Measurements from ENCODE around the gene TRMU.

GRCh38 chr22:46381731-46382130, 46.2 kb downstream of the TRMU start:
- TF ChIP-seq CTCF (optimal IDR thresholded peaks at IDR 0.05 in 1 of 3, IDR thresholded peaks at IDR 0.05 in 1 of 3, conservative IDR thresholded peaks at IDR 0.05 in 1 of 3; ENCODE audit: extremely low read depth in 1 of 3, insufficient read depth in 2 of 3, low read length in 3 of 3) (no peak), EZH2 (IDR thresholded peaks at IDR 0.05; ENCODE audit: low read length) (no peak)

Data from keratinocyte (primary cell).